SW 1271 (cell line): ENCODE results near the gene FKBP1A.
"Not testable (repeated sequence)": the region's sequence is repeated elsewhere in the genome, so short reads cannot be mapped to it uniquely, and the experiment has no call there.

Experiments
- DNase-seq, 2 experiments: peaks; one replicate each; lab custom pipeline; 2025; lab: John Stamatoyannopoulos, UW

Gene FKBP1A

GRCh38 chr20:1363522-1363921, 29.3 kb downstream of the FKBP1A start:
- DNase-seq, result no peak

DNA sequence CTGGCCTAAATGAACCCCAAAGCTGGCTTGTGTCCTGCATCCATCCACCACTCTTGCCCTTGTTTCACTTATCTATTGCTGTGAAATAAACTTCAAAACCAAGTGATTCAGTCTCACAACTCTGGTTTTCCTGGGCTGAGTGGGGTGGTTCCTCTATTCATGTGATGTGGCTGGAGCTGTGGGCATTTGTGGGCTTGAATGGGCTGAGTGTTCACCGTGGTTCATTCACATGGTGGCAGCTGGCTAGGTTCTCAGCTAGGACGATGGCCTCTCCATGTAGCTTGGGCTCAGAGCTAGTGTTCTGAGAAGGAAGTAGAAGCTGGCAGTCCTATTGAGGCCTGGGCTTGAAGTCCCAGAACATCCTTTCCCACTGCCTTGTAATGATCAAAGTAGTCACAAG, 30.4 kb downstream of the FKBP1A start:
- no peak for DNase-seq

GRCh38 chr20:1360094-1360846, 32.6 kb downstream of the FKBP1A start:
- no peak for DNase-seq

DNA sequence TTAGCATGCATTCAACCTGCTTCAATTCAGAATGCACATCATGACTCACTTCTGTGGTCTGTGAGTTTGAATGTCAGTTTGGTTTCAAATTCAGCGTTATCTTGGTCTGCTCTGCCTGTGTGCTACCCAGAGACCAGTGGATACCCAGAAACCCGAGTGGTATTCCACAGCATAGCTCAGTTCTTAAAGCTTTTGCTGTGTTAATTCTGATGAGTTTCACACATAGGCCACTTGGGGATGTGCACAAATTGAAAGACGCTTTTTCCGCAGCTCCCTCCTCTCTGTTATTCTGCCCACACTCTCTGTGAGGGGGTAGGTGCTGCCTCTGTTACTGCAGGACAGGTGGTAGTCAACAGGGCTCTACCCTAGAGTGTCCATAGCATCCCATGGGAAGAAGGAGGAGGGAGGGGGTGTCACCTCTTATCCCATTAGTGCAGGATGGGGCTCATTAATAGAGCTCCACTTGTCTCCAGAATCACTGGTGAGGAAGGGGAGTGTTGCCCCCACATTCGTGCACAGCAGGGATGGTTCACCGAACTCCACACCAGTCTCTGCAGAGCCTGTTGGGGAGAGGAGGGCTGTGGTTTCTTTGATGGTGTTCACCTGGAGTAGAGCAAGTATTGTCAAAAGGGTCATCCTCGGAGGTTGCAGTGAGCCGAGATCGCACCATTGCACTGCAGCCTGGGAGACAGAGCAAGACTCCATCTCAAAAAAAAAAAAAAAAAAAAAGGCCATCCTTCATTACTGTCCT, 34.8 kb downstream of the FKBP1A start:
- no peak for DNase-seq

DNA sequence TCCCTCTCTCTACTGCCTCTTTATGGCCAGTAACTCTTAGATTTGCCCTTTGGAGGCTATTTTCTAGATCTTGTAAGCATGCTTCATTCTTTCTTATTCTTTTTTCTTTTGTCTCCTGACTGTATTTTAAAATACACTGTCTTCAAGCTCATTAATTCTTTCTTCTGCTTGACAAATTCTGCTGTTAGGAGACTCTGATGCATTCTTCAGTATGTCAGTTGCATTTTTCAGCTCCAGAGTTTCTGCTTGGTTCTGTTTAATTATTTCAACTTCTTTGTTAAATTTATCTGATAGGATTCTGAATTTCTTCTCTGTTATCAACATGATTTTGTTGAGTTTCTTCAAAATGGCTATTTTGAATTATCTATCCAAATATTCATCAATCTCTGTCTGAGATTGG, 38.9 kb downstream of the FKBP1A start:
- DNase-seq, result no peak

GRCh38 chr20:1346315-1346969, 46.4 kb downstream of the FKBP1A start:
- no peak for DNase-seq

DNA sequence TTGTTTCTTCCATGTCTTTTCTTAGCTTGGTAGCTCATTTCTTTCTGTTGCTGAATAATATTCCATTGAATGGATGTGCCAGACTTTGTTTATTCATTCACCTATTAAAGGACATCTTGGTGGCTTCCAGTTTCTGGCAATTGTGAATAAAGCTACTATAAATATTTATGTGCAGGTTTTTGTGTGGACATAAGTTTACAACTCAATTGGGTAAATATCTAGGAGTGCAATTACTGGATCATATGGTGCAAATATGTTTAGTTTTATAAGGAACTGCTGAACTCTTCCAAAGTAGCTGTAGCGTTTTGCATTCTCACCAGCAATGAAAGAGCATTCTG, 47.1 kb downstream of the FKBP1A start:
- no peak for DNase-seq

- DNase-seq, result no peak
These were observed 47.7 kb downstream of the FKBP1A start for GRCh38 chr20:1345030-1345755.

- DNase-seq, result not testable (repeated sequence)
These were observed 49.3 kb downstream of the FKBP1A start for GRCh38 chr20:1343446-1344124.

DNA sequence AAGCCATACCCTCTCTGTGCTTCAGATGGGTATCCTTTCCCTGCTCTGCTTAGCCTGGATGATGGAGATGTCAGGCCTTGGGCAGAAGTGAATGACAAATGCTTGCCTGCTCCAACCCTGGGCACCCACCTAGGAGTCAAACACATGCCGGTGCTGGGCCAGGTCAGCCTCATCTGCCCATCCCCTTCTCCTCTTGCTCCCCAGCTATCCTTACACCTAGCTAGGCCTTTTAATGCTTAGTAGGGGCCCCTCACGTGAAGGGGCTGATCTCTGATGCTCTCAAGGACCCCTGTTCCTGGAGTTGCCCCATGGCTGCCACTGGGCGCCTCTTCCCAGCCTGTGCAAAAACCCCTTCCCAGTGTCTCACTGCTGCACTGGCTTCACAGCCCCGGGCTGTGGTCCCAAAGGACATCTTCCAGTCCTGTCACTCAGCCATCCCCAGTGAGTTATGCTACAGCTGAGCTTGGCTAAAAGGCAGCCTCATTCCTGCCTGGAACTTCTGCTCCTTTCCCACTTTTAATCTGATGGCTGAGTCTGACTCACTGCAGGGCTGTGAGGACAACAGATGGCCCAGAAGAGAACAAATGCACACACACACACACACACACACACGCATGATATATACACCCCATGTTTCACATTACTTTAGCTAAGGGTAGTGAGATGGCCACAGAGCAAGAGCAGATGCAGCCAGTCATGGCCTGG, 51.1 kb downstream of the FKBP1A start:
- no peak for DNase-seq

GRCh38 chr20:1338801-1339200, 54.1 kb downstream of the FKBP1A start:
- DNase-seq, result no peak

DNA sequence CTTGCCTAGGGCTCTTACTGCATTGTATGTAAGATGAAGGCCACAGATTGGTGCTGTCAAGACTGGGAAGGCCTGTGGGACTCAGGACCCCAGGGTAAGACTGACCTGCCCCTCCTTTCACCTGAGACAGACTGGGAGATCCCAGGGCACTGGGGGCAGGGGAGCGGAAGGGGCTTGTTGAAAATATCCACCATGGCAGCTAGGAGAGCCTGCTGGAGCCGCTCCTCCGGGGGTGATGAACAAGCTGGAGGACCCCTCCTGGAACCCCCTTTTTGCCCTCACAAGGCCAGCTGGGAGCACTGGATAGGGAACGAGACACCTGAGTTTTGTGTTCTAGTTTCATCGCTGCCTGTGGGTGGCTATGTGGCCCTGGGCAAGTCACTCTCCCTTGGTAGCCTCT, 54.8 kb downstream of the FKBP1A start:
- DNase-seq, result no peak

DNA sequence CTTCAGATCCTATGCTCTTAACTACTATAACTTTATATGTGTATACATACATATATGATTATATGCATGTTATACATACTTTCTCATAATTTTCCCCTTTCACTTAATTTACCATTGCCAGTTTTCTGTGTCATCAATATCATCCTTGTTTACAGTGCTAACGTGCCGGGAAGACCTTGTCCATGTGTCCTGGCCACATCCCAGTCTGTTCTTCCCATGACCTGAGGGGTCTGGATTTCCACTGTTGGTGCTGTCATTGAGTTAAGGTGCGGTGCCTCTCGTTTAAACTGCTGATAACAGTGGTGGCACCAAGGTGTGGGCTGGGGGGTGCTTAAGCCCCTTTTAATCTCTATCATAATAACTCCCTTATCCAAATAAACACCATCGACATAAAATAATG, 55.4 kb downstream of the FKBP1A start:
- DNase-seq, result no peak

GRCh38 chr20:1336699-1337367, 56.0 kb downstream of the FKBP1A start:
- no peak for DNase-seq

DNA sequence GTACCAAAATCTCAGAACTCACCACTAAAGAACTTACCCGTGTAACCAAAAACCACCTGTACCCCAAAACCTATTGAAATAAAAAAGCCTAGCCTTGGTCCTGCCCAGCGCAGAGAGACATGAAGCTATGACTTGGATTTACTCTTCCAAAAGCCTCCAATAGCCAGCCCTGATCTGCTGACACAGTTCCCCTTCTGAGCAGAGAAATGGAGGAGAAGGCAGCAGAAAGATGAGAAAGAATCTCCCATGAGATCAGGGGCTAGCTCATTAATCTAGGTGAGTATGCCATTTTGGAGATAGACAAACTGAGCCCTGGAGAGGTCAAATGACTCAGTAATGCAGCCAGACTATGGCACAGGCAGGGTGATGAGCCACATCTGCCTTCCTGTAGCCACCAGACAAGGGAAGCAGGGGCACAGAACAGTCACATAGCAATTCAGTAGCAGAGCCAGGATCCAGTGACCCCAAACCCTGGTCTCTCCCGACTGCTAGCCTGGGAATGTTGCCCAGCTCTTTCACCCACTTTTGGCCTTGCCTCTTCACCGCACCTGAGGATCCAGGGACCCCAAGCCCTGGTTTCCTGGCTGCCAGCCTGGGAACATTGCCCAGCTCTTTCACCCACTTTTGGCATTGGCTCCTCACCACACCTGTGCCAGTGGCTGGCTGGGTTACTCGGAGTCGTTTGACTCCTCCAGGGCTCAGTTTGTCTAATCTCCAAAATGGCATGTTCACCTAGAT, 56.7 kb downstream of the FKBP1A start:
- DNase-seq, result no peak

GRCh38 chr20:1334761-1335160, 58.1 kb downstream of the FKBP1A start:
- peak in 1 of 2 experiments; percentile 45 for DNase-seq

GRCh38 chr20:1334370-1334731, 58.5 kb downstream of the FKBP1A start:
- DNase-seq, result no peak

DNA sequence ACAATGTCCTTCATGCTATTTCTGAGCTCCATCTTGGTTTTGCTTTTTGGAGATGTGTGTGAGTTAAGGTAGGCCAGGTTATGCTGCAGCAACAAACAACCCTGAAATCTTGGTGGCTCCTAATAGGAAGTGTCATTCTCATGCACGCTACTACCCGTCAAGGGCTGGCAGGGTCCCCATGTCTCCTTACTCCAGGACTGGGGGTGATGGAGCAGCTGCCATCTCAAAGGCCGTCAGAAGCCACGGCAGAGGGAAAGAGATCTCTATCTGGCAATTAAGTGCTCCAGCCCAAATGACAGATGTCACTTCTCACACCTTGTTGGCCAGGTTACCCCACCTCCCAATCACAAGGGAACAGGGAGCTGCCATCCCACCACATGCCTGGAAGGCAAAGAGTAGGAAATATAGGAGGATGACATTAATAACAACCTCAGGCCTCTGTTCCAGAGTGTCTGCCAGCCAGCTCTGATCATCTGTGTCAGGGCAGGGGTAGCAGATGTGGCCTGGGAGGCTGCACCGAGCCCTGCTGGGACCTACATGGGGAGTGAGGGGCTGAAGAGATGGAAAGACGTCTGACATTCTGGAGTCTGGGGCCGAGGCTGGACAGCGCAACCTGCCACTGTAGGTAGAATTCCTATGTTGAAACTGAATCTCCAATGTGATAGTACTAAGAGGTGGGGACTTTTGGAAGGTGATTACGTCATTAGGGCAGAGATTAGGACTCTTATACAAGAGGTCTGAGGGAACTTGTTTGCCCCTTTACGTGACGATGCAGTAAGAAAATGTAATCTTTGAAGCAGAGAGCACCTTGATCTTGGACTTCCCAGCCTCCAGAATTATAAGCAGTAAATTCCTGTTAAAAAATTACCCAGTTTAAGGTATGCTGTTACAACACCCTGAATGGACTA, 59.1 kb downstream of the FKBP1A start:
- no peak for DNase-seq

DNA sequence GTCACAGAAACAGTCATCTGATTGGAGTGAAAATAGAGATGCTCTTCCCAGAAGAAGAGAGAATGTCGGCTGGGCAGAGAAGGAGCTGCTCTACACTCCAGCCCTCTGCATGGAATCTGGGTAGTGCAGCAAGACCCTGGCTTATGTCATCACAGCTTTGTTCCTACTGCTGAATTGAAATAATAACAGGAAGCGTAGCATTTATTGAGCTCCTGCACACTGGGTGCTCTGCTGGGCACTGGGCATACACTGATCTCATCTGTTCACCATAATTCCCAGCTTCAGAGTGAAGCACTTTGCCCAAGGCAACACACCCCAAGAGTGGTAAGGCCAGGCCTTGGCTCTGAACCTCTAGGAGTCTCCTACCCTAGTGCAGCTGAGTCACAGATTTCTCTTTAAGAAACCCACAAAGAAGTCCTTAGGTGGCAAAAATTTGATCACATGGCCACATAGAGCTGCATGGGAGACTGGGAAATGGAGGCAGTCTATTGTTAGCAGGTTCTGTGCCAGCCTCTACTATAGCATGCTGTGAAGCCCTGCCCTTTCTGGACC, 60.0 kb downstream of the FKBP1A start:
- no peak for DNase-seq
